Neural progenitor cell (in vitro differentiated cells): Measurements from ENCODE around the gene DUSP3. TPM values are rescaled to one million over a fixed set of nuclear protein-coding genes. Genes with fewer than 3 reads are reported as not detected.

Experiments
- DNase-seq: peaks from one replicate; pipeline ENCODE4 v3.0.0-alpha.2; 2016; ENCODE audit warnings: low spot score
- H2AFZ ChIP-seq: fragments of 200-600 bp; sonication (generic); replicated peaks from 2 replicates; pipeline ENCODE4 v1.6.1; 2016; ENCODE audit warnings: antibody characterized with exemption
- H3F3A ChIP-seq: fragments of 200-600 bp; sonication (generic); 2 replicates; pipeline ENCODE4 v1.6.1; 2016; ENCODE audit warnings: antibody characterized with exemption, low read depth
- H3K27ac ChIP-seq: fragments of 200-600 bp; sonication (generic); 2 replicates; pipeline ENCODE4 v1.5.1; 2016; ENCODE audit warnings: mild to moderate bottlenecking
- H3K27me3 ChIP-seq: fragments of 200-600 bp; sonication (generic); 2 replicates; pipeline ENCODE4 v1.6.1; 2016; ENCODE audit warnings: mild to moderate bottlenecking, moderate library complexity
- H3K36me3 ChIP-seq: fragments of 200-600 bp; sonication (generic); 2 replicates; pipeline ENCODE4 v1.5.1; 2016
- H3K4me1 ChIP-seq: fragments of 200-600 bp; sonication (generic); 2 replicates; pipeline ENCODE4 v1.6.1; 2016; ENCODE audit warnings: mixed run types
- H3K4me2 ChIP-seq: fragments of 200-600 bp; sonication (generic); 2 replicates; pipeline ENCODE4 v1.6.1; 2016
- H3K4me3 ChIP-seq: fragments of 200-600 bp; sonication (generic); 2 replicates; pipeline ENCODE4 v1.5.1; 2016
- H3K79me2 ChIP-seq: fragments of 200-600 bp; sonication (generic); 2 replicates; pipeline ENCODE4 v1.6.1; 2016; ENCODE audit warnings: low read depth
- H3K9ac ChIP-seq: fragments of 200-600 bp; sonication (generic); 2 replicates; pipeline ENCODE4 v1.6.1; 2016
- H3K9me3 ChIP-seq: fragments of 200-600 bp; sonication (generic); 2 replicates; pipeline ENCODE4 v1.5.1; 2016; ENCODE audit warnings: low read depth
- H4K20me1 ChIP-seq: fragments of 200-600 bp; sonication (generic); 2 replicates; pipeline ENCODE4 v1.6.1; 2016; ENCODE audit warnings: low read depth
- H3K27ac Mint-ChIP-seq: 3 replicates; pipeline ENCODE4 v1.8.0; 2021; ENCODE audit warnings: mixed read lengths
- H3K27me3 Mint-ChIP-seq: 2 replicates; pipeline ENCODE4 v1.8.0; 2022; ENCODE audit warnings: low read depth, mild to moderate bottlenecking, inconsistent platforms, moderate library complexity, mixed read lengths; ENCODE audit not compliant: insufficient read depth
- H3K36me3 Mint-ChIP-seq: 3 replicates; pipeline ENCODE4 v1.8.0; 2021; ENCODE audit warnings: mixed read lengths
- H3K4me1 Mint-ChIP-seq: 3 replicates; pipeline ENCODE4 v1.8.0; 2021; ENCODE audit warnings: mixed read lengths
- H3K4me3 Mint-ChIP-seq: 3 replicates; pipeline ENCODE4 v1.8.0; 2021; ENCODE audit warnings: mild to moderate bottlenecking, moderate library complexity, mixed read lengths
- H3K9me3 Mint-ChIP-seq: 3 replicates; pipeline ENCODE4 v1.8.0; 2020; ENCODE audit warnings: mixed read lengths
- CTCF ChIP-seq: fragments of 200-600 bp; sonication (generic); IDR thresholded peaks from 2 replicates; pipeline ENCODE4 v1.5.1; 2017; ENCODE audit warnings: antibody characterized with exemption, mild to moderate bottlenecking
- EZH2 ChIP-seq: fragments of 200-600 bp; sonication (generic); IDR thresholded peaks from 2 replicates; pipeline ENCODE4 v1.6.1; 2017; ENCODE audit warnings: antibody characterized with exemption, mild to moderate bottlenecking, moderate library complexity
- EZH2phosphoT487 ChIP-seq: fragments of 200-600 bp; sonication (generic); IDR thresholded peaks from 2 replicates; pipeline ENCODE4 v1.6.1; 2017; ENCODE audit warnings: antibody characterized with exemption
- total RNA-seq: library from RNA; depleted of rRNA; stranded (reverse); fragments of >200 nt; gene quantifications from 2 replicates; pipeline ENCODE4 v1.2.3, GENCODE V29; 2015; ENCODE audit warnings: low replicate concordance

The DUSP3 gene
- total RNA-seq, 1 donor from 2014 or later: 20.8 TPM

GRCh38 chr17:43816336-43817320 is 37.9 kb upstream of the DUSP3 start:
- no peak overlapping the region for H3K4me2 ChIP-seq
- H3K27me3 Mint-ChIP-seq: peaks cover 2% of the 10 kb centered on the region
- no peaks in the 10 kb centered on the region for H3K79me2 ChIP-seq
- no peak overlapping the region for H3K9ac ChIP-seq
- no peaks in the 10 kb centered on the region for H3K4me1 Mint-ChIP-seq
- H3K9me3 ChIP-seq: no peaks in the 10 kb centered on the region
- no peaks in the 10 kb centered on the region for H3K4me1 ChIP-seq
- no peaks in the 10 kb centered on the region for H3K9me3 Mint-ChIP-seq
- no peaks in the 10 kb centered on the region for H3K36me3 Mint-ChIP-seq
- DNase-seq: no peak
- no peak overlapping the region for H3K4me3 ChIP-seq
- H4K20me1 ChIP-seq: no peaks in the 10 kb centered on the region
- no peaks in the 10 kb centered on the region for H3K36me3 ChIP-seq
- H3K4me3 Mint-ChIP-seq: no peak overlapping the region
- H3K27ac Mint-ChIP-seq: no peak overlapping the region
- H2AFZ ChIP-seq: no peak overlapping the region
- no peak overlapping the region for H3K27ac ChIP-seq
- TF ChIP-seq CTCF (no peak), EZH2 (no peak)
- H3F3A ChIP-seq: no peaks in the 10 kb centered on the region
- H3K27me3 ChIP-seq: no peaks in the 10 kb centered on the region

GRCh38 chr17:43814714-43815113 is 35.9 kb upstream of the DUSP3 start:
- no peak overlapping the region for H3K4me2 ChIP-seq

GRCh38 chr17:43814026-43814425 is 35.2 kb upstream of the DUSP3 start:
- Mint-ChIP-seq H3K4me1 (peaks cover 11% of the 10 kb centered on the region), H3K4me3 (no peak overlapping the region), H3K9me3 (no peaks in the 10 kb centered on the region), H3K27ac (no peak overlapping the region), H3K36me3 (no peaks in the 10 kb centered on the region), H3K27me3 (peaks cover 2% of the 10 kb centered on the region)
- TF ChIP-seq EZH2 (no peak), CTCF (no peak), EZH2phosphoT487 (no peak)
- no peaks in the 10 kb centered on the region for H3K4me1 ChIP-seq
- no peak for DNase-seq
- H3K4me2 ChIP-seq: no peak overlapping the region
- no peak overlapping the region for H3K9ac ChIP-seq
- H3K36me3 ChIP-seq: no peaks in the 10 kb centered on the region
- H4K20me1 ChIP-seq: no peaks in the 10 kb centered on the region
- H3K9me3 ChIP-seq: no peaks in the 10 kb centered on the region
- H3K27ac ChIP-seq: no peak overlapping the region
- H3K27me3 ChIP-seq: no peaks in the 10 kb centered on the region
- H2AFZ ChIP-seq: no peak overlapping the region
- H3K79me2 ChIP-seq: no peaks in the 10 kb centered on the region
- no peaks in the 10 kb centered on the region for H3F3A ChIP-seq
- H3K4me3 ChIP-seq: no peak overlapping the region

More at GRCh38 chr17:43814714-43815113, 35.9 kb upstream of the DUSP3 start:
- Histone ChIP-seq H3K27ac (no peak overlapping the region), H3K79me2 (no peaks in the 10 kb centered on the region), H3K4me1 (no peaks in the 10 kb centered on the region), H3K9me3 (no peaks in the 10 kb centered on the region), H3K9ac (no peak overlapping the region), H4K20me1 (no peaks in the 10 kb centered on the region), H3K4me3 (no peak overlapping the region), H3K27me3 (no peaks in the 10 kb centered on the region), H3F3A (no peaks in the 10 kb centered on the region), H2AFZ (no peak overlapping the region), H3K36me3 (no peaks in the 10 kb centered on the region)
- DNase-seq: no peak
- TF ChIP-seq EZH2: no peak
- TF ChIP-seq CTCF: no peak
- no peak for TF ChIP-seq EZH2phosphoT487
- H3K27me3 Mint-ChIP-seq: peaks cover 2% of the 10 kb centered on the region
- no peaks in the 10 kb centered on the region for H3K9me3 Mint-ChIP-seq
- peaks cover 11% of the 10 kb centered on the region for H3K4me1 Mint-ChIP-seq
- H3K36me3 Mint-ChIP-seq: no peaks in the 10 kb centered on the region
- no peak overlapping the region for H3K27ac Mint-ChIP-seq
- no peak overlapping the region for H3K4me3 Mint-ChIP-seq
